ENCODE data around the gene IQCH. TPM values are rescaled to one million over a fixed set of nuclear protein-coding genes. Genes with fewer than 3 reads are reported as not detected.

IQCH gene
- total and polyA plus RNA-seq, 2 donors = 0.91 to 1.8 TPM

- 88% methylated on average over 13 of the region's 13 CpGs for WGBS
- no peak overlapping the region for H3K4me3 ChIP-seq (ENCODE audit: low read length in 2 of 2)
- H3K9me3 ChIP-seq (ENCODE audit: control insufficient read depth in 2 of 2, insufficient read depth in 1 of 2, low read length in 1 of 2) = no peaks in the 10 kb centered on the region
- H3K4me1 ChIP-seq (ENCODE audit: control insufficient read depth in 2 of 2, insufficient read depth in 2 of 2, low read length in 2 of 2) = no peaks in the 10 kb centered on the region
- no peaks in the 10 kb centered on the region for H3K36me3 ChIP-seq (ENCODE audit: control insufficient read depth in 2 of 2, insufficient read depth in 2 of 2, low read length in 1 of 2)
- H3K27ac ChIP-seq (ENCODE audit: low read depth in 1 of 2, low read length in 1 of 2) = no peak overlapping the region
- DNase-seq (ENCODE audit: low read depth in 6 of 9, low spot score in 9 of 9) = no peak
- H3K27me3 ChIP-seq (ENCODE audit: control insufficient read depth in 2 of 2, insufficient read depth in 1 of 2, low read length in 1 of 2) = no peaks in the 10 kb centered on the region
Observed at GRCh38 chr15:67501836-67502461, 247.4 kb downstream of the IQCH start.

- no peak for DNase-seq (ENCODE audit: low read depth in 6 of 9, low spot score in 9 of 9)
- Histone ChIP-seq H3K27ac (ENCODE audit: low read depth in 1 of 2, low read length in 1 of 2) (no peak overlapping the region), H3K36me3 (ENCODE audit: control insufficient read depth in 2 of 2, insufficient read depth in 2 of 2, low read length in 1 of 2) (no peaks in the 10 kb centered on the region), H3K9me3 (ENCODE audit: control insufficient read depth in 2 of 2, insufficient read depth in 1 of 2, low read length in 1 of 2) (no peaks in the 10 kb centered on the region), H3K4me1 (ENCODE audit: control insufficient read depth in 2 of 2, insufficient read depth in 2 of 2, low read length in 2 of 2) (no peaks in the 10 kb centered on the region), H3K27me3 (ENCODE audit: control insufficient read depth in 2 of 2, insufficient read depth in 1 of 2, low read length in 1 of 2) (no peaks in the 10 kb centered on the region), H3K4me3 (ENCODE audit: low read length in 2 of 2) (no peak overlapping the region)
- 97% methylated on average over 6 of the region's 6 CpGs for WGBS
Observed at GRCh38 chr15:67504056-67504455, 249.5 kb downstream of the IQCH start.

GRCh38 chr15:67504796-67505195 lies 250.2 kb downstream of the IQCH start:
- WGBS = 97% methylated on average over 5 of the region's 5 CpGs
- H3K27me3 ChIP-seq (ENCODE audit: control insufficient read depth in 2 of 2, insufficient read depth in 1 of 2, low read length in 1 of 2) = no peaks in the 10 kb centered on the region
- no peaks in the 10 kb centered on the region for H3K9me3 ChIP-seq (ENCODE audit: control insufficient read depth in 2 of 2, insufficient read depth in 1 of 2, low read length in 1 of 2)
- no peak for DNase-seq (ENCODE audit: low read depth in 6 of 9, low spot score in 9 of 9)
- no peaks in the 10 kb centered on the region for H3K36me3 ChIP-seq (ENCODE audit: control insufficient read depth in 2 of 2, insufficient read depth in 2 of 2, low read length in 1 of 2)
- H3K4me3 ChIP-seq (ENCODE audit: low read length in 2 of 2) = no peak overlapping the region
- H3K27ac ChIP-seq (ENCODE audit: low read depth in 1 of 2, low read length in 1 of 2) = no peak overlapping the region
- no peaks in the 10 kb centered on the region for H3K4me1 ChIP-seq (ENCODE audit: control insufficient read depth in 2 of 2, insufficient read depth in 2 of 2, low read length in 2 of 2)

GRCh38 chr15:67505675-67506572 lies 251.3 kb downstream of the IQCH start:
- no peak overlapping the region for H3K4me3 ChIP-seq (ENCODE audit: low read length in 2 of 2)
- H3K4me1 ChIP-seq (ENCODE audit: control insufficient read depth in 2 of 2, insufficient read depth in 2 of 2, low read length in 2 of 2) = no peaks in the 10 kb centered on the region
- WGBS = 94% methylated on average over 5 of the region's 5 CpGs
- no peaks in the 10 kb centered on the region for H3K27me3 ChIP-seq (ENCODE audit: control insufficient read depth in 2 of 2, insufficient read depth in 1 of 2, low read length in 1 of 2)
- no peak overlapping the region for H3K27ac ChIP-seq (ENCODE audit: low read depth in 1 of 2, low read length in 1 of 2)
- H3K9me3 ChIP-seq (ENCODE audit: control insufficient read depth in 2 of 2, insufficient read depth in 1 of 2, low read length in 1 of 2) = no peaks in the 10 kb centered on the region
- H3K36me3 ChIP-seq (ENCODE audit: control insufficient read depth in 2 of 2, insufficient read depth in 2 of 2, low read length in 1 of 2) = no peaks in the 10 kb centered on the region
- DNase-seq (ENCODE audit: low read depth in 6 of 9, low spot score in 9 of 9) = no peak

GRCh38 chr15:67506775-67507747 lies 252.5 kb downstream of the IQCH start:
- no peak overlapping the region for H3K4me3 ChIP-seq (ENCODE audit: low read length in 2 of 2)
- no peaks in the 10 kb centered on the region for H3K9me3 ChIP-seq (ENCODE audit: control insufficient read depth in 2 of 2, insufficient read depth in 1 of 2, low read length in 1 of 2)
- H3K27ac ChIP-seq (ENCODE audit: low read depth in 1 of 2, low read length in 1 of 2) = no peak overlapping the region
- H3K27me3 ChIP-seq (ENCODE audit: control insufficient read depth in 2 of 2, insufficient read depth in 1 of 2, low read length in 1 of 2) = no peaks in the 10 kb centered on the region
- no peaks in the 10 kb centered on the region for H3K36me3 ChIP-seq (ENCODE audit: control insufficient read depth in 2 of 2, insufficient read depth in 2 of 2, low read length in 1 of 2)
- no peak for DNase-seq (ENCODE audit: low read depth in 6 of 9, low spot score in 9 of 9)
- 94% methylated on average over 11 of the region's 11 CpGs for WGBS
- H3K4me1 ChIP-seq (ENCODE audit: control insufficient read depth in 2 of 2, insufficient read depth in 2 of 2, low read length in 2 of 2) = no peaks in the 10 kb centered on the region

GRCh38 chr15:67508407-67508806 lies 253.8 kb downstream of the IQCH start:
- Histone ChIP-seq H3K4me1 (ENCODE audit: control insufficient read depth in 2 of 2, insufficient read depth in 2 of 2, low read length in 2 of 2) (no peaks in the 10 kb centered on the region), H3K4me3 (ENCODE audit: low read length in 2 of 2) (no peak overlapping the region), H3K27me3 (ENCODE audit: control insufficient read depth in 2 of 2, insufficient read depth in 1 of 2, low read length in 1 of 2) (no peaks in the 10 kb centered on the region), H3K27ac (ENCODE audit: low read depth in 1 of 2, low read length in 1 of 2) (no peak overlapping the region), H3K36me3 (ENCODE audit: control insufficient read depth in 2 of 2, insufficient read depth in 2 of 2, low read length in 1 of 2) (no peaks in the 10 kb centered on the region), H3K9me3 (ENCODE audit: control insufficient read depth in 2 of 2, insufficient read depth in 1 of 2, low read length in 1 of 2) (no peaks in the 10 kb centered on the region)
- WGBS = 95% methylated on average over 3 of the region's 3 CpGs
- no peak for DNase-seq (ENCODE audit: low read depth in 6 of 9, low spot score in 9 of 9)

- Histone ChIP-seq H3K4me3 (ENCODE audit: low read length in 2 of 2) (no peak overlapping the region), H3K27ac (ENCODE audit: low read depth in 1 of 2, low read length in 1 of 2) (no peak overlapping the region), H3K27me3 (ENCODE audit: control insufficient read depth in 2 of 2, insufficient read depth in 1 of 2, low read length in 1 of 2) (no peaks in the 10 kb centered on the region), H3K4me1 (ENCODE audit: control insufficient read depth in 2 of 2, insufficient read depth in 2 of 2, low read length in 2 of 2) (no peaks in the 10 kb centered on the region), H3K36me3 (ENCODE audit: control insufficient read depth in 2 of 2, insufficient read depth in 2 of 2, low read length in 1 of 2) (no peaks in the 10 kb centered on the region), H3K9me3 (ENCODE audit: control insufficient read depth in 2 of 2, insufficient read depth in 1 of 2, low read length in 1 of 2) (no peaks in the 10 kb centered on the region)
- DNase-seq (ENCODE audit: low read depth in 6 of 9, low spot score in 9 of 9) = no peak
- 97% methylated on average over 4 of the region's 4 CpGs for WGBS
Observed at GRCh38 chr15:67509918-67510317, 255.3 kb downstream of the IQCH start.

- Histone ChIP-seq H3K27me3 (ENCODE audit: control insufficient read depth in 2 of 2, insufficient read depth in 1 of 2, low read length in 1 of 2) (no peaks in the 10 kb centered on the region), H3K27ac (ENCODE audit: low read depth in 1 of 2, low read length in 1 of 2) (no peak overlapping the region), H3K4me3 (ENCODE audit: low read length in 2 of 2) (no peak overlapping the region), H3K36me3 (ENCODE audit: control insufficient read depth in 2 of 2, insufficient read depth in 2 of 2, low read length in 1 of 2) (no peaks in the 10 kb centered on the region), H3K9me3 (ENCODE audit: control insufficient read depth in 2 of 2, insufficient read depth in 1 of 2, low read length in 1 of 2) (no peaks in the 10 kb centered on the region), H3K4me1 (ENCODE audit: control insufficient read depth in 2 of 2, insufficient read depth in 2 of 2, low read length in 2 of 2) (no peaks in the 10 kb centered on the region)
- 97% methylated on average over 7 of the region's 7 CpGs for WGBS
- no peak for DNase-seq (ENCODE audit: low read depth in 6 of 9, low spot score in 9 of 9)
Observed at GRCh38 chr15:67510597-67511190, 256.1 kb downstream of the IQCH start.
